ENCODE data around the gene RAB3C. TPM values are rescaled to one million over a fixed set of nuclear protein-coding genes. Genes with fewer than 3 reads are reported as not detected.

The RAB3C gene
- total and polyA plus RNA-seq, 4 experiments from 2014 or later = not detected

DNA sequence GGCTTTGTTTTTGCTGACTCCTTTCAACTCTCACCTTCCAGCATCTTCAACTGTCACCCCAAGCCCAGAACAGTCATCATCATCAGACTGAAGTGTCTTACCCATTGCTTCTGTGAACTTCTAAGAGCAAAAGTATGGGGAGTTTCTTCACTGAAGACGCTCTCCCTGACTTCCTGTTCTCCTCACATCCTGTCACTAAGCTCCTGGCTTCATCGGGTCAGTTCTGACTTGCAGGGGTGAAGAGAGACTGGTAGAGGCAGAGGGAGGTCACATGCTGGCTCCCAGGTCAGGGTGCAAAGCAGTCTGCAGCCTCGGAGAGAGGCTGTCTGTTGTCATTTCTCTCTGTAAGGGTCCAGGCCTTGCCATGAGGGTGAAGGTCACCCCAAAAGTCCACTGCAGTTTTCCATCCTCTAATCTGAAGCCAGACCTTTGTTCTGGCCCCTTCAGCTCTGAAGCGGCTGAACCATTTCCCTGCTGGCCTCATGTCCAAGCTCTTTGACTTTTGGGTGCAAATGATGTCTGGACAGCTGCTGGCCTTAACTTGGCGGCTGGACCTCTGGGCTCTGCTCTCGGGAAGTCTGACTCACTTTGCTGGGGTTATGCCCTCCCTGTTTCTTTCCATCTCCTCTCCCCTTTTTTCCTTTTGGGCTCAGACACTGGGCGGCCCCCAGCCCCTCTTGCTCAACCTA is 305.0 kb downstream of the RAB3C start:
- Mint-ChIP-seq H3K27me3 (peaks cover 3 to 5% of the 10 kb centered on the region in 2 donors), H3K36me3 (no peaks in the 10 kb centered on the region), H3K4me3 (peak overlapping the region in 3 of 8 donors; percentile 1 to 38 (median 9)), H3K9me3 (no peaks in the 10 kb centered on the region), H3K27ac (peak overlapping the region in 5 of 7 donors; percentile 0 to 78 (median 54)), H3K4me1 (peaks cover 17 to 36% (median 26%) of the 10 kb centered on the region in 4 donors)
- H3K9me3 ChIP-seq (ENCODE audit: control insufficient read depth in 1 of 2, low read length in 2 of 2) = no peaks in the 10 kb centered on the region
- CTCF ChIA-PET (ENCODE audit: partially characterized antibody) = interaction anchor here (0.9 to 3.4 kb wide), 18 partner anchors 8 to 496 kb away, joined by 3 to 65 read pairs (median 8); no protein-coding TSS in a partner anchor
- POLR2A ChIA-PET (ENCODE audit: partially characterized antibody) = no interaction called here
- intact Hi-C loops (cut with micrococcal nuclease) = loop anchor here (2.0 to 5.0 kb wide), 4 partner anchors 479 to 914 kb away; no protein-coding TSS in a partner anchor
- no peak overlapping the region for H3K27ac ChIP-seq (ENCODE audit: low read depth, low read length)
- DNase-seq = no peak
- no peak overlapping the region for H3K4me3 ChIP-seq (ENCODE audit: low read length in 2 of 2)
- H3K36me3 ChIP-seq (ENCODE audit: insufficient read depth, low read length) = no peaks in the 10 kb centered on the region
- peaks cover 23% of the 10 kb centered on the region for H3K4me1 ChIP-seq (ENCODE audit: insufficient read depth, low read length)
- no peaks in the 10 kb centered on the region for H3K27me3 ChIP-seq (ENCODE audit: insufficient read depth, low read length)

DNA sequence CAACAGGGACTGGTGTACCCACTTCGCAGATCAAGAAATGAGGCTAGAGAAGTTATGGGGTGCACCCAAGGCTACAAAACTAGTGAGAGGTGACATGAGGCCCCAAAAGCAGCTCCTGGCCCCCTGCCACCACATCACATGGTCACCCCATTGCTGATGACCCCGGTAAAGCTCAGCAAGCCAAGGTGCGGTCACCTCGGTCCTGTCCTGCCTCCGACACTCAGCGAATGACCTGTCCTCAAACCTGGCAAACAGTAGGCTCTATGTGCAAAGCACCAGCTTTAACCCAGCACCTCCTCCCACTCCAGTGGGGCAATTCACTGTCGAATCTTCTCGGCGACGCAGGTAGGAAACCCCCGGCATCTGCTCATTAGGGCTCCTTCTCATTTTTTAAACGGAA is 307.4 kb downstream of the RAB3C start:
- Mint-ChIP-seq H3K9me3 (no peaks in the 10 kb centered on the region), H3K27me3 (peaks cover 1% of the 10 kb centered on the region in 2 donors), H3K27ac (peak overlapping the region in 2 of 7 donors; percentile 5 to 6), H3K4me1 (peaks cover 17 to 40% (median 27%) of the 10 kb centered on the region in 4 donors), H3K4me3 (no peak overlapping the region), H3K36me3 (no peaks in the 10 kb centered on the region)
- intact Hi-C loops (cut with micrococcal nuclease) = loop anchor here (2.0 to 10.0 kb wide), 2 partner anchors 45 to 145 kb away; no protein-coding TSS in a partner anchor
- Histone ChIP-seq H3K4me3 (ENCODE audit: low read length in 2 of 2) (no peak overlapping the region), H3K27me3 (ENCODE audit: insufficient read depth, low read length) (no peaks in the 10 kb centered on the region), H3K27ac (ENCODE audit: low read depth, low read length) (no peak overlapping the region), H3K4me1 (ENCODE audit: insufficient read depth, low read length) (peaks cover 23% of the 10 kb centered on the region), H3K9me3 (ENCODE audit: control insufficient read depth in 1 of 2, low read length in 2 of 2) (no peaks in the 10 kb centered on the region), H3K36me3 (ENCODE audit: insufficient read depth, low read length) (no peaks in the 10 kb centered on the region)
- ChIA-PET CTCF (ENCODE audit: partially characterized antibody) (interaction anchor here (0.9 to 7.5 kb wide), 9 partner anchors 28 to 491 kb away, joined by 3 to 131 read pairs (median 7); no protein-coding TSS in a partner anchor), POLR2A (ENCODE audit: partially characterized antibody) (no interaction called here)
- no peak for DNase-seq

DNA sequence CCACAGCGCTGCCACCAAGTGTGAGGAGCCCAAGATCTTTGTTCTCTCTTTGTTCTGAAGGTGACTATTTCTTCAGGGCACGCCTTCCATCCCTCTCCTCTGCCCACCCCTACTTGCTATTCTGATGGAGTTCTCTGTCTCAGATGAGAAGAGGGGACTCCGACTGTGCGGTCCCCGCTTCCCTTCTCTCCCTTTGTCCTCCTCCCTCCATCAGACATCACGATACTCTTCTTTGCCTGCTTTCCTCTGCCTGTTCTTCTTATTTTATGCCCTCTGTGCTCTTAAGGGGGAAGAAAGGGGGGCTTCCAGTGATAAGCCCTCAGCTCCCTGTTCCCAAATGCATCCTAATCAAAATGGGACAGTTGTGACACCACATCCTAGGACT is 307.8 kb downstream of the RAB3C start:
- Mint-ChIP-seq H3K36me3 (no peaks in the 10 kb centered on the region), H3K9me3 (no peaks in the 10 kb centered on the region), H3K4me1 (peaks cover 17 to 40% (median 27%) of the 10 kb centered on the region in 4 donors), H3K27ac (peak overlapping the region in 2 of 7 donors; percentile 11 to 32), H3K27me3 (peaks cover 1% of the 10 kb centered on the region in 2 donors), H3K4me3 (no peak overlapping the region)
- no peaks in the 10 kb centered on the region for H3K36me3 ChIP-seq (ENCODE audit: insufficient read depth, low read length)
- POLR2A ChIA-PET (ENCODE audit: partially characterized antibody) = interaction anchor here (1.6 kb wide), 1 partner anchor 283 kb away, joined by 8 read pairs; no protein-coding TSS in a partner anchor
- no peak overlapping the region for H3K4me3 ChIP-seq (ENCODE audit: low read length in 2 of 2)
- intact Hi-C loops (cut with micrococcal nuclease) = loop anchor here (1.0 to 10.0 kb wide), 4 partner anchors 44 to 284 kb away; no protein-coding TSS in a partner anchor
- peaks cover 23% of the 10 kb centered on the region for H3K4me1 ChIP-seq (ENCODE audit: insufficient read depth, low read length)
- no peaks in the 10 kb centered on the region for H3K27me3 ChIP-seq (ENCODE audit: insufficient read depth, low read length)
- CTCF ChIA-PET (ENCODE audit: partially characterized antibody) = interaction anchor here (0.9 to 7.5 kb wide), 16 partner anchors 10 to 491 kb away, joined by 3 to 131 read pairs (median 6); no protein-coding TSS in a partner anchor
- no peak overlapping the region for H3K27ac ChIP-seq (ENCODE audit: low read depth, low read length)
- no peak for DNase-seq
- H3K9me3 ChIP-seq (ENCODE audit: control insufficient read depth in 1 of 2, low read length in 2 of 2) = no peaks in the 10 kb centered on the region

DNA sequence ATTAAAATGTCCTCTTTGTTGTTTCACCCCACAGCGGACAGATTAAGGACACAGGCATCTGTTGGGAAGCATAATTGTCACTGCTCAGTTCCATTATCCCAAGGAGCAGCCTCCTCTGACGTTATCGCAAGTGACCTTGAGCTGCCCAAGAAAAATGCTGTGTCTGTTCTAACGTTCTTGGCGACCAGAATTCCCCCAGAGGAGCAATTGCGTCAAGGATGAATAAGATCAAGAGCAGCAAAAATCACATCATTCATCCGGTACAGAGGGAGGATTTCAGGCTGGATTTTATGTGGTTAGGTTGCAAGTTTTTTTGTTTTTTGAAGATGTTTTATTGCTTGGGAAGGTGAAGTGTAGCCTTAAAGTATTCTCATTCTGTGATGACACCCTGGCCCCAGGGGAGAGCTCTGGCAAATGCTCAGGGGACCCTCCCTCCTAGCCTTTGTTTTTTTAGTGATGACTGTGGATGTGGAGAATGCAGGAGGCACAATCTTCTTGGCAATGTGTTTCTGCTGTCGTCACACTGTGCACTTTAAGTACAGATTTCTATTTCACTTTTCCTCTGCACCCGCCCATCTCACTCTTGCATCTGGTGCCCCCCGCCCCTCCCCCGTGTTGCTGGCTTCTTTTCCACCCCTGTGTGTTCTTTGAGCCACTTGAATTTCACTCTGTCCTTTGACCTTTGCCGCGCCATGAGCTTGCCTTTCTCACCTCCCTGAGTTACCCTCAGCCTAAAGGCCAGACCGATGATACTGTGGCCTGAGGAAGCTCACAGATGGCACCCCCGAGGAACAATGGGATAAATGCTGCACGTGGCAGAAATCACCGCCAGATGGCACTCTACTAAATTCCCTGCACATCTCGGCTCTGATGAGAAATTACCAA is 308.5 kb downstream of the RAB3C start:
- Histone ChIP-seq H3K36me3 (ENCODE audit: insufficient read depth, low read length) (no peaks in the 10 kb centered on the region), H3K27ac (ENCODE audit: low read depth, low read length) (no peak overlapping the region), H3K4me3 (ENCODE audit: low read length in 2 of 2) (no peak overlapping the region), H3K27me3 (ENCODE audit: insufficient read depth, low read length) (no peaks in the 10 kb centered on the region), H3K9me3 (ENCODE audit: control insufficient read depth in 1 of 2, low read length in 2 of 2) (no peaks in the 10 kb centered on the region), H3K4me1 (ENCODE audit: insufficient read depth, low read length) (peaks cover 23% of the 10 kb centered on the region)
- Mint-ChIP-seq H3K27me3 (peaks cover 1% of the 10 kb centered on the region in 2 donors), H3K9me3 (no peaks in the 10 kb centered on the region), H3K36me3 (no peaks in the 10 kb centered on the region), H3K4me3 (peak overlapping the region in 7 of 8 donors; percentile 50 to 83 (median 72)), H3K4me1 (peaks cover 17 to 40% (median 25%) of the 10 kb centered on the region in 4 donors), H3K27ac (peak overlapping the region; percentile 32 to 84 (median 51))
- intact Hi-C loops (cut with micrococcal nuclease) = loop anchor here (1.0 to 10.0 kb wide), 4 partner anchors 43 to 283 kb away; no protein-coding TSS in a partner anchor
- ChIA-PET CTCF (ENCODE audit: partially characterized antibody) (interaction anchor here (0.7 to 7.5 kb wide), 36 partner anchors 9 to 1596 kb away, joined by 3 to 131 read pairs (median 4); no protein-coding TSS in a partner anchor), POLR2A (ENCODE audit: partially characterized antibody) (interaction anchor here (1.6 kb wide), 1 partner anchor 283 kb away, joined by 8 read pairs; no protein-coding TSS in a partner anchor)
- DNase-seq = peak; percentile 44 to 55 (median 48)

DNA sequence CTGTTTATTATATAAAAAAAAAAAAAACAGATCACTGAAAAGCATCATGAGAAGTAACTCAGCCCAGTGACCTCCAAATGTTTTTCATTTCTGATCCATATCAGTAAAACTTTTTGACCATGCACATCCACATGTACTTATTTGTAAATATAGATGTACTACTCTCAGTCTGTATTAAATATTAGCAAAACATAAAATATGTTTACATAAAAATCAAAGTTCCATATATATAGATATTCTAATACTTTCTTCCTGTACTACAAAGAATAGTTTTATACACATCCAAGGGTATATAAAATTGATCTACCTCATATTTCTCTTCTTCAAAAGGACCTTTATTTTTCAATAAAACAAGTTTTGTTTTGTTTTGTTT is 309.1 kb downstream of the RAB3C start:
- Mint-ChIP-seq H3K27me3 (peaks cover 1% of the 10 kb centered on the region in 2 donors), H3K9me3 (no peaks in the 10 kb centered on the region), H3K4me1 (peaks cover 12 to 34% (median 19%) of the 10 kb centered on the region in 4 donors), H3K4me3 (peak overlapping the region in 1 of 8 donors; percentile 76), H3K36me3 (no peaks in the 10 kb centered on the region), H3K27ac (no peak overlapping the region)
- no peak overlapping the region for H3K4me3 ChIP-seq (ENCODE audit: low read length in 2 of 2)
- ChIA-PET CTCF (ENCODE audit: partially characterized antibody) (interaction anchor here (0.7 to 7.5 kb wide), 33 partner anchors 8 to 1597 kb away, joined by 3 to 131 read pairs (median 5); no protein-coding TSS in a partner anchor), POLR2A (ENCODE audit: partially characterized antibody) (interaction anchor here (1.6 kb wide), 1 partner anchor 282 kb away, joined by 8 read pairs; no protein-coding TSS in a partner anchor)
- DNase-seq = no peak
- peaks cover 20% of the 10 kb centered on the region for H3K4me1 ChIP-seq (ENCODE audit: insufficient read depth, low read length)
- no peak overlapping the region for H3K27ac ChIP-seq (ENCODE audit: low read depth, low read length)
- no peaks in the 10 kb centered on the region for H3K9me3 ChIP-seq (ENCODE audit: control insufficient read depth in 1 of 2, low read length in 2 of 2)
- intact Hi-C loops (cut with micrococcal nuclease) = loop anchor here (1.0 to 10.0 kb wide), 5 partner anchors 43 to 488 kb away; no protein-coding TSS in a partner anchor
- no peaks in the 10 kb centered on the region for H3K27me3 ChIP-seq (ENCODE audit: insufficient read depth, low read length)
- no peaks in the 10 kb centered on the region for H3K36me3 ChIP-seq (ENCODE audit: insufficient read depth, low read length)

DNA sequence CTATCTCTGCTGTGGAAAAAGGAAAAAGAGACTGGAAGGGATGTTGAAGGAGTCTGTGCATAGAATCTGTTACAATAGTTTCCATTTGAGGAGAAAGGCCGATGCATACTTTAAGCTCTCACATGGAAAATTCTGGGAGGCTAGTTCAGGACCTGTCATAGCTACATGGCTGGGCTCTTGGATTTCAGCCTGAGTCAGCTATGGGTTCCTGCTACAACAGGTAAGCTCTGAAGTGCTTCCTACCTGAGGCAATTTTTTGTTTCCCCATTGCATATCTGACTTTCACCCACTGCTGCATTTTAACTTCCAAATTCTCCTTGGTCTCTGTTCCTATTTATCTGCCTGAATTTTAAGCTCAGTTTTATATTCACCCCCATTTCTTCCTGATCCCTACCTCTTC is 310.7 kb downstream of the RAB3C start:
- Histone ChIP-seq H3K4me1 (ENCODE audit: insufficient read depth, low read length) (peaks cover 11% of the 10 kb centered on the region), H3K27me3 (ENCODE audit: insufficient read depth, low read length) (no peaks in the 10 kb centered on the region), H3K9me3 (ENCODE audit: control insufficient read depth in 1 of 2, low read length in 2 of 2) (no peaks in the 10 kb centered on the region), H3K36me3 (ENCODE audit: insufficient read depth, low read length) (no peaks in the 10 kb centered on the region), H3K4me3 (ENCODE audit: low read length in 2 of 2) (no peak overlapping the region), H3K27ac (ENCODE audit: low read depth, low read length) (no peak overlapping the region)
- peaks cover 1% of the 10 kb centered on the region in 2 donors for H3K27me3 Mint-ChIP-seq
- H3K4me3 Mint-ChIP-seq = no peak overlapping the region
- DNase-seq = no peak
- peaks cover 7 to 20% (median 11%) of the 10 kb centered on the region in 4 donors for H3K4me1 Mint-ChIP-seq
- no peak overlapping the region for H3K27ac Mint-ChIP-seq
- no peaks in the 10 kb centered on the region for H3K36me3 Mint-ChIP-seq
- CTCF ChIA-PET (ENCODE audit: partially characterized antibody) = interaction anchor here (0.6 to 7.5 kb wide), 20 partner anchors 7 to 488 kb away, joined by 3 to 131 read pairs (median 4); no protein-coding TSS in a partner anchor
- POLR2A ChIA-PET (ENCODE audit: partially characterized antibody) = no interaction called here
- intact Hi-C loops (cut with micrococcal nuclease) = loop anchor here (10.0 kb wide), 1 partner anchor 141 kb away; no protein-coding TSS in a partner anchor
- no peaks in the 10 kb centered on the region for H3K9me3 Mint-ChIP-seq

Measured in CD4-positive, alpha-beta memory T cell (primary cell).